A549 (cell line): ENCODE data around the gene TAF3.

Experiments
- BHLHE40 ChIP-seq: IDR thresholded peaks from 2 replicates; pipeline ENCODE4 v1.6.1; 2012; ENCODE audit warnings: low read depth, low read length, inconsistent platforms
- CTCF ChIP-seq: fragments of >200 bp; sonication (Bioruptor Twin); formaldehyde crosslinking; IDR thresholded peaks from 3 replicates; pipeline ENCODE4 v1.5.1; 2016
- EP300 ChIP-seq, 2 experiments: fragments of >200 bp; sonication (Bioruptor Twin); formaldehyde crosslinking; IDR thresholded peaks; 2 replicates in 1 of 2; 3 replicates in 1 of 2; pipeline ENCODE4 v1.6.1; 2016 to 2017
- FOSL2 ChIP-seq, 2 experiments: fragments of 450-650 bp in 1 of 2; fragments of >200 bp in 1 of 2; sonication (Bioruptor Twin) in 1 of 2; formaldehyde crosslinking; IDR thresholded peaks; 2 replicates each; pipeline versions ENCODE4 v1.5.0 to v1.6.1; 2016 to 2020; ENCODE audit warnings: mild to moderate bottlenecking in 1 of 2, moderate library complexity in 1 of 2
- HOXB5 ChIP-seq: fragments of 250-450 bp; sonication (Bioruptor Pico); IDR thresholded peaks from 2 replicates; pipeline ENCODE4 v1.5.0; 2020; ENCODE audit warnings: mild to moderate bottlenecking, moderate library complexity
- KDM5A ChIP-seq: fragments of 200-600 bp; sonication (generic); IDR thresholded peaks from 2 replicates; pipeline ENCODE4 v1.6.1; 2016; ENCODE audit warnings: antibody characterized with exemption, mild to moderate bottlenecking
- MAZ ChIP-seq: fragments of 150-350 bp; IDR thresholded peaks from 2 replicates; pipeline ENCODE4 v1.6.1; 2014; ENCODE audit warnings: antibody characterized with exemption, low read depth, low read length, borderline replicate concordance
- MYC ChIP-seq: IDR thresholded peaks from 2 replicates; pipeline ENCODE4 v1.6.1; 2012; ENCODE audit warnings: mild to moderate bottlenecking, inconsistent platforms, low read length, improper control_type of control experiment, borderline replicate concordance
- RFX5 ChIP-seq: fragments of 450-650 bp; IDR thresholded peaks from 2 replicates; pipeline ENCODE4 v1.7.1; 2014; ENCODE audit warnings: antibody characterized with exemption, mild to moderate bottlenecking, moderate library complexity
- SMC3 ChIP-seq: fragments of >200 bp; sonication (Bioruptor Twin); formaldehyde crosslinking; IDR thresholded peaks from 3 replicates; pipeline ENCODE4 v1.6.1; 2018; ENCODE audit warnings: inconsistent platforms
- ZFP36 ChIP-seq: fragments of 450-650 bp; IDR thresholded peaks from 2 replicates; pipeline ENCODE4 v1.6.1; 2014; ENCODE audit warnings: borderline replicate concordance; ENCODE audit not compliant: partially characterized antibody

- no peak for TF ChIP-seq MYC
- TF ChIP-seq MAZ = no peak
- no peak for TF ChIP-seq HOXB5 (CRISPR knock-in tag)
- no peak for TF ChIP-seq CTCF
- TF ChIP-seq EP300 (IDR thresholded peaks at IDR 0.05) = no peak
- TF ChIP-seq KDM5A = no peak
- TF ChIP-seq RFX5 = no peak
- TF ChIP-seq FOSL2 (IDR thresholded peaks at IDR 0.05) = no peak
- TF ChIP-seq FOSL2 (CRISPR knock-in tag; IDR thresholded peaks at IDR 0.05) = no peak
- TF ChIP-seq ZFP36 = no peak
- TF ChIP-seq BHLHE40 = no peak
- no peak for TF ChIP-seq SMC3
Measured at GRCh38 chr10:7932301-7933036, 114.2 kb downstream of the TAF3 start.
